ENCODE data around the gene WNT9A.

WNT9A gene

DNA sequence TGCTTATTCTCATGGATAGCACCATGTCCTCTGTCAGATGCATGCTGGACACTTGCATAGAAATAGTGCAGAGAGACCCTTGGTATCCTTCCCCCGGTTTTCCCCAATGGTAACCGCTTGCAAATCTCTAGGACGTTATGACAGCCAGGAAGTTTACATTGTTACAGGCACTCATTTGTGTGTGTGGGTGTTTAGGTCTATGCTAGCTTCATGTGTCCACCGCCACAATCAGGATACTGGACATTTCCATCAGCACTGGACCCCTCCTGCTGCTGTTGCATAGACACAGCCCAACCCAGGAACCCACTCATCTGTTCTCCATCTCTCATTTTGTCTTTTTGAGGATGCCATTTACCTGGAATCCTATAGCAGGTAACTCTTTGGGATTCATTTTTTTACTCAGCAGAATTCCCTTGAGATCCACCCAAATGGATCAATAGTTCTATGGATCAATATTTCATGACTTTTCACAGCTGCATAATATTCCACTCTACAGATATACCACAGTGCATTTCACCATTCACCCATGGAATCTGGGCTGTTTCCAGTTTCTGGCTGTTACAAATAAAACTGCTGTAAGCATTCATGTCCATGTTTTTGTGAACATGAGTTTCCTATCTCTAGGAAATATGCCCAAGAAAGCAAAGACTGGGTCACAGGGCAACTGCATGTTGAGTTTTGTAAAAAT, 6.6 kb upstream of the WNT9A start:
- DNase-seq: no peak

DNA sequence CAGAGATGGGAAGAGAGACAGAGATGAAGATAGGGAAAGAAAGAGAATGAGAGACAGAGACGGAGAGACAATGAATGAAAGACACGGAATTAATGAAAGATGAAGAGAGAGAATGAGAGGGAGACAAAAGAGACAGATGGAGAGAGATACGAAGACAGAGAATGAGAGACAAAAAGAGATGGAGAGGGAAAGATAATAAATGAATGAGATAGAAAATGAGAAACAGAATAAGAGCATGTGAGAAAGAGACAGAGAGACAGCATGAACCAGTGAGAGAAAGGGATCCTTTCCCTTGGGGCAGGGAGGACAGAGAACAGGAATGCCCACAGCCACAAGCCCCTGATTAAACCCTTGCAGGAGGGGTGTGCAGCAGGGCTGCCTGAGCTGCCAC, 5.3 kb upstream of the WNT9A start:
- no peak for DNase-seq

DNA sequence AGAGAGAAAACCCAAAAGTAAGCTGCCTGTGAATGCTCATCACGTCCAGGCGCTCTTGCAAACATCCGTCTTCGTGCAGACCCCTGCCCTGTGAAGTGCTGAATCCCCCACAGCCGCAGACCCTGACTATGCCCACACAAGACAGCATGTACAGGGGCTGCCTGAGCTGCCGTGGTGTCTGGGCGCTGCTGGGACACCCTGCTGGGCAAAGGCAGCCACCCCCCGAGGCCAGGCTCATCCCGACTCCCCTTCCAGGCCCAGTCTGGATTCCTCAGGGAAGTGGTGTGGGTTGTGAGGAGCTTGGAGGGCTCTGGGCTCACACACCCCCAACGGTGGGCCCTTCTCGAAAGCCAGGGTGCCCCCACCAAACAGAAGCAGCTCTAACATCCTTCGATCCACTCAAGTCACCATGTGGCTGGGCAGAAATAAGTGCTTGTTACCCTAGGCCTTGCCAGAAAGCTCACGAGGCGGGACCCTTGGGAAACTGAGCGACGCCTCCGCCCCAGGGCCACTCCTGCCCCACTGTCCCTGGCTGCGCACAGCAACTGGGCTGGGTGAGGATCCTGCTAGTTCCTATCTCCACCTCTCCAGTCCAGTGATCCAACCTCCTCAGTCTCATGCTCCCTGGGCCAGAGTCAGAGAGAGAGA, 4.8 kb upstream of the WNT9A start:
- DNase-seq: no peak

DNA sequence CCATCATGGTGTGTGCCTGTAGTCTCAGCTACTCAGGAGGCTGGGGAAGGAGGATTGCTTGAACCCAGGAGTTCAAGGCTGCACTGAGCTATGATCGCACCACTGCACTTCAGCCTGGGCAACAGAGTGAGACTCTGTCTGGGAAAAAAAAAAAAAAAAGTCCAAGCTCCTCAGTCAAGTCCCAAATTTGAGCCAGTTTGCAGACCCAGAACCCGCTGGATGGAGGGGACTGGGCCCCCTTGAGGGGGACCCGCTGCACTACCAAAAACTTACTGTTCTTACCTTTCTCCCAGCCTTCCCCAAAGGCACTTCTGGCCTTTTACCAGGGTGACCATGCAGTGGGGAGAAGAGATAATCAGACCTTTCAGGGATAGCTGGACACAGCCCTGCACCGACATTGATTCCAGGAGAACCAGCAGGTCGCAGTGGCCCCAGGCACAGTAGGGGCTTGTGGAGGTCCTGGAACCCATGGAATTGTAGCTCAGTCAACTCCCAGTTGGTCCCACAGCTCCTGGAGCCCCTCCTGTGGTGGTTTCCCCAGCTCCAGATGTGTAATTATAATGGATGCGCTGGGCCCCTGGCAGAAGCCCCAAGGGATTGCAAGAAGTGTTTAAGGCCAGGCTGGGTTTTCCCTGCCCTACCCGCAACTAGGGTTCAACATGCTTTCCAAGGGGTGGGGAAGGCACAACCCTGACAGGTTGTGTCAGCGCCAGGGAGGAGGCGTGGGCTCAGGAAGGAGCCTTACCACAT, 4.1 kb upstream of the WNT9A start:
- no peak for DNase-seq

DNA sequence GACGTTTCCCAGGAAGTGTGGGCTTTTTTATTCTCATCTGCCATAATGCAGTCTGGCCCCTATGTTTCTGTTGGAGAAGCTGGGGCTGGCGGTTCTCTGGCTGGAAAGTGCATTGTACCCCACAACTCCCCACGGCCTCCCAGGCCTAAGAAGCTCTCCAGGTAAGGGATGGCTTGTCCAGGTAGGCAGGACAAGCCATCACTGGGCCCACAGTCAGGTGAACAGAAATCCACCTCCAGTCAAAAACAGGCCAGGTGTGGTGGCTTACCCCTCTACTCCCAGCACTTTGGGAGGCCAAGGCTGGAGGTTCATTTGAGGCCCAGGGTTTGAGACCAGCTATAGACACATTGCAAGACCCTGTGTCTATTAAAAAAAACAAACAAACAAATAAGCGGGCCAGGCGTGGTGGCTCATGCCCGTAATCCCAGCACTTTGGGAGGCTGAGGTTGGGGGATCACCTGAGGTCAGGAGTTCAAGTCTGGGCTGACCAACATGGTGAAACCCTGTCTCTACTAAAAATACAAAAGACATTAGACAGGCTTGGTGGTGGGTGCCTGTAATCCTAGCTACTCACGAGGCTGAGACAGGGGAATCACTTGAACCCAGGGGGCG, 3.1 kb upstream of the WNT9A start:
- DNase-seq: no peak

DNA sequence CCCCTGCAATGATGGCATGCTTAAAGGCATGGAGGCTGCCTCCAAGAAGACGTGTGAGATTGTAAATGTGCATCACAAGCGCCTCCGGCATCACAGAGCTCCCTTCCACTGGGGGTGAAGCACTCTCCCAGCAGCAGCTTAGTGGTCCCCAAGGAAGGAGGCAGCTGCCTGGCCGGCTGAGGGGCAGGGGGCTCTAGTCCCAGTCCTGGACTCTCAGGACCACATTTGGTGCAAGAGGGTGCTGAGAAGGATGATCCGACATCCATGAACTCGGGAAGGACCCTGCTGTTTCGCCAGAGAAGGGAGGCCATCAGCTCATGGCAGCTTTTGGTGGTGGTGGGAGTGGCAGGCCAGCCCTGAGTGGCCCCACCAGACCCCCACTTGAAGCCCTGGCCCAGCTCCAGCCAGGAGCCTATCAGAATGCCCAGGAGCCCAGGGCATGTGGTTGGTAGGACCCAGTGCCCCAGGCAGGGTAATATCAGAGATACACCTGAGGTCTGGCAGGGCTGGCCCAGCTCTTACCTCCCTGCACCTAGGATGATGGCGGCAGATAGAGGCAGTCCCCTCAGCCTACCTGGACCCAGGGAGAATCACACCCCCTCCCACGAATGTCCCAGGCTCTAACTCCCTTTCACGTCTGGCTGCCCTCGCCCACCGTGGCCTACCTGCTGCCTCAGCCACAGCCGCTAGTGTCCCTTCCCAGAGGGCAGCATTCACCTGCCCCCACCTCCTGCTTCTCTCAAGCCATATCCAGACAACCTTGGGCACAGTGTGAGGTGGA, 2.4 kb upstream of the WNT9A start:
- DNase-seq: no peak

DNA sequence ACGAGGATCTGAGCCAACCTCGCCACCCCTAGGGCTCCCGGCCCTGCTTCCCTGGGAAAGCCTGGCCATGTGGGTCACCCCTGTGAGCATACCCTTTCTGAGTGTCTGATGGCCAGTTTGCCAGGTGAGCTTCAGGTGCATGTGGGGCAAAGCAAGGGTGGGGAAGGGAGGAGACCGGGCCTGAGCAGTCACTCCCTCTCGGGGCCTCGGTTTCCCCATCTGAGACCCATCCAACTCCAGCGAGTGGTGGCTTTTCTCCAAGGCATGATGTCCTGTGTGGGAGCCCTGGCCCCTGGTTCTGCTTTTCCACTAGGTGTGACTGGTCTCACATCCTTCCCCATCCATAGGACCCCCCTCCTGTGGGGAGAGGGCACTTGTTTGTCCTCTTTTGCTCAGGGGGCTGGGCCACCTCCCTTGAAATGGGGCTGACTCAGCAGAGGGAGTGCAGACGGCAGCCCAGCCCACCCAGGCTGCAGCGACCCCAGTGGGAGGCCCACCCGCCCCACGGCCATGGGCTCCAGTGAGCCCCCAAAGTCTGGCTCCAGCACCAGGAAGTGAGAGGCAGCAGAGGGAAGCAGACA, 1.7 kb upstream of the WNT9A start:
- no peak for DNase-seq

DNA sequence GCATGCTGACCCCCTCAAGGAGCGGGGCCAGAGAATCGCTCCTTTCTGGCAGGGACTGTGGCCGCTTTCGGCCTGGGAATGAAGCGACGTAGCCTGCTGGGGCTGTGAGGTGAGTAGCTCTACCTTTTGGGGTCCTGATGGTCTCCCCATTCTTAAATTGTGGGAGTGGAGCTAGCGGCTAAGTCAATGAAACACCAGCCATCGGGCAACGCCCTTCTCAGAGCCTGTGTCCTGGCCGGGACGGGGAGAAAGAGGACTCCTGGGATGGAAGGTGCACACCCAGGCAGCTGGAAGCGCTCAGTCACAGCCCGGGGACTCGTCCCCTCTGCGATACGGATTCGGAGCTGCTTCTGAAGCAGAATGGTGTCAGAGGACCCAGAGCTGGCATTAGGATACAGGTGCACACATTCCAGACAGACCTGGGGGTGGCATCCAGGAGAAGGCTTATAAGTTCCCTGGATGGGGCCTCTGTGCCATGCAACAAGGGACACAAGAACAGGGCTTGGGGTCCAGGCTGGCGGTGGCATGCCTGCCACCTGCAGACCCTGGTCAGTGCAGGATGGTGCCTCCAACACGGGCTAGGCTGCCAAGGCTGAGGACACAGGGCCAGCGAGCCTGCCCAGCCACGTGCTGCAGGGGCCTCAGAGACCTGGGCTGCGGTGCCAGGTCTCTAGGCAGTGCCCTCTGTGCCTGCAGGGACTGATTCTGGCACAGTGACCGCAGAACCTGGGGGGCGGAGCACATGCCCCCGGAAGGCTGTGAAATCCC, 945 bp upstream of the WNT9A start:
- DNase-seq: no peak

DNA sequence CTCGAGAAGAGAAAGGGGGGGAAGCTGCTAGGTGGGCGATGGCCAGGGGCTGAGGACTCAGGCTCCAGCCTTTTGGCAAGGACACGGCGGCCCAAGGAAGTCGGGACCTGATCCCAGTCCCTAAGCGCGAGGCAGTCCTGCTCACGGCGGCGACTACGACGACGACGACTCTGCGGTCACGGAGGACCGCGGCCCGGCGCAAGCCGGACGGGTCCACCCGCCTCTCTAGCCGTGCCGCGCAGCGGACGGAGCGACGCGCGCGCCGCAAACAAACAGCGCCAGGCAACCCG, 401 bp downstream of the WNT9A start:
- no peak for DNase-seq

DNA sequence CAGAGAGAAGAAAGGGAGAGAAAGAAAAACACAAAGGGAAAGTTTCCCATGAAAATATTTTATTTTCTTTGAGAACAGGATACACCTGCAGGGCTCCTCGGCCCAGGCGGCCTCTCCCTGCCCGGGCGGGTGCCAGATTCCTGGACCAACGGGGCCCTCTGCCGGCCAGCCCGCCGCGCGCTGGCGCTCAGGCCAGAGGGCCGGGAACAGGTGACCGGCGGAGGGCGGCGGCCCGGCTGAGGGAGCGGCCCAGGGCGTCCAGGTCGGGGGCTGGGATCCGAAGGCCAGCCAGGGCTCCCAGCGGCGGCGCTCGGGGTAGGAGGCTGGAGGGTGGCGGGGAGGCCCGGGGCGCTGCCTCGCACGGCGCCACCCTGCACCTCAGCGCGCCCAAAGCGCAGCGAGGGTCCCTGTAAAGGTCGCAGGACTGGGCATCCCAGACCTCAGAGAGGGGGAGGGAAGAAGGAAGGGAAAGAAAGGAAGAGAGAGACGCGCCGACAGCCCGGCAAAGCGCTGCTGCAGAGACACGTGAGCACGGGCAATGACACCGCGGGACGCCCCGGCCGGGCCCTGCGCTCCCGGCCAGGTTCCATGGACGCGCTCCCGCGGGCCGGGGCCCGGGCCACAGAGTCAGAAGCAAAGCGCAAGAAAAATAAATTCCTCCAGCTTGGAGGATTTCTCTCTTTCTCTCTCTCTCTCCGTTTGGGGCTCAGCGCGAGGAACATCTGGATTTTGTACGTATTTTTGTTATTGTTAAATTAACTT, 927 bp downstream of the WNT9A start:
- peak; percentile 85 for DNase-seq

DNA sequence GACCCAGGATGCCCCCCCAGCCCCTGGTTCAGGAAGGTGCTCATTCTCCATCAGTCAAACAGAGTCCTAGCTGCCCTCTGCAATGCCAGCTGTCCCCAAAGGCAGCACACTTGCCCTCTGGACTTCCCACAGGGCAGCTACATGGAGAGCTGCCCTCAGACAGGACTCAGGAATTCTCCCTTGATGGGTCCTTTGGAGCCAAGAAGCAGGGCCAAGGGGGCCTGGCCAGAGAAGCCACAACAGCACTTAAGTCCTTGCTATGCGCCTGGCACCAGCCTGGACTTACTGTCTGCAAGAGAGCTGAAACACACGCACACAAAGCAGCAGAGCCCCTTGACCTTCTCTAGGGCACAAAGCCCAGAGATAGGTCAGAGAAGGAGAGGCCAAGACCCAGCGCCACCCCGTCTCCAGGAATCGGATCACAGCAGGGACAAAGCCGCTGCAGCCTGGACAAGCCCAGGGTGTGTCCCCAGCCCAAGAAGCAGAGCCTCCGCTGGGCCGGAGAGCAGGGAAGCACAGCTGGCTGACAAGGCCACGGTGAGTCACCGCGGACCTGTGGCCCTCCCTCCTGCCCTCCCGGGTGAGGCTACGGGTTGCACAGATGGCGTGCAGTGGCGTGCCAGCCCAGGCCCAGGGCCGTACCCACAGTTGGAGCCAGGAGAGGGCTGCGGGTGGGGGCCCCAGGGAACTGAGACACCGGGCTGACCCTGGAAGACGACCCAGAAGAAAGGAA, 1.7 kb downstream of the WNT9A start:
- peak; percentile 70 for DNase-seq

DNA sequence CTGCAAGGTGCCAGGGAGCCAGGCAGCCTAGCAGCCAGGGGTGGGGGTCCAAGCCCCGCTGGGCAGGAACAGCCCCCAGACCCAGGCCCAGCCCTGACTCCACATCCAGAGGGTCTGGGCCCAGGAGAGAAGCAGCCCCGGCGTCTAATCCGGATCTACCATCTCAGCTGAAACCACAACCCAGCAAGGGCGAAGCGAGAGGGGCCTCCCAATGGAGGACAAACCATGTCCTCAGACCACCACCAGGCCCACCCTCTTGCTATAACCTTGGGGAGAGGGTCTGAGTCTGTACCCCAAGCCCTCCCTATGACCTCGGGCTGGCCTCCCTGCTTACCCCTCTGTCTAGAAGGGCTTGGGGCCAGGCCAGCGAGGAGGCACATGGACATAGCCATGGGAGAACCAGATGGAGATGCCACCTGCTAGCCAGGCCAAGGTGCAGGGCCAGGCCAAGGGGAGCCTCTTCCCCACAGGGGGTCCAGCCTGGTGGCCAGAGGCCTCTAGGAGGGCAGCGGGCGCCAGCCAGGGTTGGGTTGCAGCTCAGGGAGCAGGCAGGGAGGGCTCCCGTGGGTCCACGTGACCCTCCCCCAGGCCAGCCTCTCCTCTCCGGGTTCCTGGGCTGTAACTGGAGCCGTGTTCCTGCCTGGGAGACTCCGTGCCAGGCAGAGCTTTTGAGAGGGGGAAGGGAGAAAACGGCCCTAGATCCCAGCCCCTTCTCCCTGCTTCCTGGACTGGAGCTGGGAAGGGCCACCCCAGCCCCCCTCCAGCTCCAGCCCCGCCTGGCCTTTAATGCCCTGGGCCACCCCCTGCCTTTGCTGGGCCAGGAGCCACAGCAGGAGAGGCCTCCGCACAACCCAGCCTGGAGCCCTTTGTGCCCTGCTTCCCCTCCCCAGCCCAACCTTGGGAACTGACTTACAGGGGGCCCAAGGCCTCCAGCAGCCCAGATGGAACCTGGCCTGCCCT, 2.5 kb downstream of the WNT9A start:
- DNase-seq: no peak

DNA sequence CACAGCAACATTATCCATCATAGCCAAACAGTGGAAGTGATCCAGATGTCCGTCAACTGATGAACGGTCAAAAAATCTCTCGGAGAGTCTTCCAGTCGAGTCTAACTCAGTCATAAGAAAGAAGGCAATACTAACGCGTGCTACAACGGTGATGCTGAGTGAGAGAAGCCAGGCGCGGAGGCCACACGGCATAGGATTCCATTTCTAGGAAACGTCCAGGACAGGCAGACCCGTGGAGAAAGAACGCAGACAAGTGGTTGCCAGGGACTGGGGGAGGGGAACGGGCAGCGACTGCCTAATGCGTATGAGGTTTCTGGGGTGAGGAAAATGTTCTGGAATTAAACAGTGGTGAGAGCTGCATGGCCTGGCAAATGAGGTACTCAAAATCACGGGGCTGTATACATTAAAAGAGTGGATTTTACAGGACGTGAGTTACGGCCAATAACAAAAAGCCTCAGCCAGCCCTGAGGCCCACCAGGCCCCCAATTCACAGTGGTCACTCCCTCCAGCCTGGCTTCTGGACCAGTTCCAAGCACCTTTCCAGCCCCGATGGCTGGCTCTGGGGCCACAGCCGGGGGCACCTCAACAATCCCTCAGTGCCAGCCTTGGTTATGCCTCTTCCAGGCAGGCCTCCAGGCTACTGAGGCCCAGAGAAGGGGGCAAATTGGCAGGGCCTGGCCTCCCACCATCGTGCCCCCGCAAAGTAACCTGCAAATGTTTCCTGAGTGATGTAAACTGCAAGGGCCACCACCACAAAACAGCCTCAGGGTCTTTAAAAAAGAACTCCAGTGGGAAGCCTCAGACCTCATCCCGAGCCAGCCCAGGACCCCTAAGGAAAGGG, 3.4 kb downstream of the WNT9A start:
- peak; percentile 74 for DNase-seq

DNA sequence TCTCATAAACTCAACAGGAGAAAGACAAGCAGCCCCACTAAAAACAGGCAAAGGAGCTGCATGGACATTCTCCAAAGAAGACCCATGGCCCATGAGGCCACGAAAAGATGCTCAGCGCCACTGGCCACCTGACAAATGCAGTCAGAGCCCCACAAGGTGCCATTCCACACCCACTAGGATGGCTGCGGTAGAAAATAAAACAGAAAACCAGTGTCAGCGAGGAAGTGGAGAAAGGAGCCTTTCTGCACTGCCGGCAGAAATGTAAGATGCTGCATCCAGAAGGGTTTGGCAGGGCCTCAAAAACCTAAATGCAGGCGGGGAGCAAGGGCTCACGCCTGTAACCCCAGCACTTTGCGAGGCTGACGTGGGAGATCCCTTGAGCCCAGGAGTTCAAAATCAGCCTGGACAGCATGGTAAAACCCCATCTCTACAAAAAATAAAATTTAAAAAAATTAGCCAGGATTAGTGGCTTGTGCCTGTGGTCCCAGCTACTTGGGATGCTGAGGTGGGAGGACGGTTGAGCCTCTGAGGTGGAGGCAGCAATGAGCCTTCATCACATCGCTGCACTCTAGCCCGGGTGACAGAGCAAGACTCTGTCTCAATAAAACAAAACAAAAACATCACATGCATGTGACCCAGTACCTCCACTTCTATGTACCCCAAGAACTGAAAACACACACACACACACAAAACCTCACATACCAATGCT, 4.2 kb downstream of the WNT9A start:
- DNase-seq: no peak

DNA sequence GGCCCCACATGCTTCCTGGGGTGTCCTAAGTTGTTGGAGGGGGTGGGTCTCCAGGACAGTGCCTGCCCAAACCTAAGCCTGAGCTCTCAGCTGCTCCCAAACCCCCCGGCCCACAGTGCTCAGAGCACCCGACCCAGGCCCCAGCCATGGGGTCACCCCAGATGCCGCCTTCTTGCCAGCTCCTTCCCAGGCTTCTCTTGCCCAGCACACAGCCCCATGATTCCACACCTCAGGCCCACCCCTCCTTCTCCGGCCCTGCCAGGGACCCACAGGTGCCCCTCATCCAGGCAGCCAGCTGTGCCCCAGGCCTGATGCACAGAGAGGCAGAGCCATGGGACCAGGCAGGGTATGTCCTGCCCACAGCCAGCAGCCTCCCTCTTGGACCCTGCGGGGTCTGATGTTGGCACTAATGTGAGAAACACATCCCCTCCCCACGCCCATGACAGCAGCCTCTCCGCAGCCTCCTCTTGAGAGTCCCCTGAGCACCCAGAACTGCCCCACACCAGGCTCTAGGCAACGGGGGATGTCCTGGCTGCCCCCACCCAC, 4.9 kb downstream of the WNT9A start:
- DNase-seq: no peak

DNA sequence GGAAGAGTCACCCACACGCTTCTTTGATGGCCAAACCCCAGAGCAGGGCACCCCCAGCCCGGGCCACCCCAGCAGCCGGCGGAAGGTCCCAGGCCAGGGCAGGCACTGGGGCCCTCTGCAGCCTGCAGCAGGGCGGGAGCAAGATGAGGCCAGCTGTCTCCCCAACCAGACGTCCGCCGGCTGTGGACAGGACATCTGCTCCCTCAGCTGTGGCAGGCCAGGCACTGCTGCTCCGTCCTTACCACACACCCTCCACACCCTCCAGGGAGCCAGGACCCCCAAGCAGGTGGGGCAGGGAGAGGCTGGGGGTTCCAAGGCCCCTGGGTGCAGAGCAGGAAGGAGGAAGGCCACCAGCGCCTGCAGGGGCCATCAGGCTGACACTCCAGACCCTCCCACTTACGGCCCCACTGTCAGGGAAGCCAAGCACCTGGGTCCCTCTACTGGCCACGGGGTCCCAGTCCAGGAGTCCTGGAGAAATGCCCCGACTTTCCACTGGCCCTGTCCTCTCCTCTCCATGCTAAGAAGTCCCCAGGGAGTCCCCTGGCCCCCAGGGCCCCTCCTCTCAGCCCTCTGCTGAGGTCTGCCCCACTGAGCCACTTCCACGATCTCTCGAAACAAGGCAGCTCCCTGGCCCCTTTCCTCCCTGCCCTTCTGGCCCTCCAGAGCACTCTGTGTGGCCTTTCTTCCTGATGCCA, 5.6 kb downstream of the WNT9A start:
- peak; percentile 82 for DNase-seq

Data from right hindlimb (tissue), 1 donor.